IMR-90 (cell line): Measurements from ENCODE around the gene PRMT1. TPM values are rescaled to one million over a fixed set of nuclear protein-coding genes. Genes with fewer than 3 reads are reported as not detected.

ENCODE experiments used
- ATAC-seq: fragments of 200-7000 bp; cut with Tn5 transposase; 2 replicates; pipeline ENCODE4 v1.9.1; 2020; ENCODE audit warnings: low read depth, mild to moderate bottlenecking, moderate library complexity
- BruUV-seq: library from RNA; stranded (reverse); fragments of 400-500 nt; replicated peaks from 2 replicates; lab custom pipeline; 2021; lab: Mats Ljungman, UMichigan
- CTCF ChIA-PET: fragments of 300-600 bp; formaldehyde crosslinking; extraction: SDS; loops from one replicate; lab custom pipeline; 2021; ENCODE audit warnings: antibody characterized with exemption; lab: Yijun Ruan, JAX
- POLR2A ChIA-PET: fragments of 300-600 bp; sonication (Branson Sonifier 250); formaldehyde crosslinking; loops from one replicate; lab custom pipeline; 2022; ENCODE audit warnings: antibody characterized with exemption; ENCODE audit not compliant: unreplicated experiment; lab: Charles Lee
- DNase-seq: peaks from one replicate; pipeline ENCODE4 v3.0.0; 2013
- H2AFZ ChIP-seq: replicated peaks from 2 replicates; pipeline ENCODE3; 2013; ENCODE audit warnings: low read length, mild to moderate bottlenecking; ENCODE audit not compliant: poor library complexity
- H2AK5ac ChIP-seq: 2 replicates; pipeline ENCODE4 v1.6.1; 2013; ENCODE audit warnings: low read depth, low read length, inconsistent platforms
- H2AK9ac ChIP-seq: replicated peaks from 2 replicates; pipeline ENCODE3; 2013; ENCODE audit warnings: mild to moderate bottlenecking, low read depth, low read length, moderate library complexity; ENCODE audit not compliant: poor library complexity
- H2BK120ac ChIP-seq: 2 replicates; pipeline ENCODE4 v1.6.1; 2013; ENCODE audit warnings: low read depth, low read length, inconsistent platforms
- H2BK15ac ChIP-seq: 3 replicates; pipeline ENCODE4 v1.6.1; 2013; ENCODE audit warnings: low read depth, low read length, inconsistent platforms
- H2BK20ac ChIP-seq: 2 replicates; pipeline ENCODE4 v1.6.1; 2013; ENCODE audit warnings: low read depth, mild to moderate bottlenecking, inconsistent platforms, low read length, moderate library complexity
- H2BK5ac ChIP-seq: 2 replicates; pipeline ENCODE4 v1.6.1; 2013; ENCODE audit warnings: mild to moderate bottlenecking, low read depth, low read length, inconsistent platforms; ENCODE audit not compliant: poor library complexity, severe bottlenecking
- H3K14ac ChIP-seq: replicated peaks from 2 replicates; pipeline ENCODE4 v1.6.1; 2013; ENCODE audit warnings: low read depth, low read length, inconsistent platforms
- H3K18ac ChIP-seq: 2 replicates; pipeline ENCODE4 v1.6.1; 2013; ENCODE audit warnings: low read depth, low read length, control low read depth
- H3K23ac ChIP-seq: 2 replicates; pipeline ENCODE4 v1.6.1; 2013; ENCODE audit warnings: low read depth, low read length, inconsistent platforms
- H3K27ac ChIP-seq: 2 replicates; pipeline ENCODE4 v1.5.1; 2013; ENCODE audit warnings: mild to moderate bottlenecking, control low read depth, low read length; ENCODE audit not compliant: insufficient read depth
- H3K27me3 ChIP-seq: 2 replicates; pipeline ENCODE4 v1.6.1; 2013; ENCODE audit warnings: low read length; ENCODE audit not compliant: control insufficient read depth, insufficient read depth
- H3K36me3 ChIP-seq: 2 replicates; pipeline ENCODE4 v1.6.1; 2013; ENCODE audit warnings: low read length, mixed read lengths; ENCODE audit not compliant: control insufficient read depth, insufficient read depth
- H3K4ac ChIP-seq: 2 replicates; pipeline ENCODE4 v1.6.1; 2013; ENCODE audit warnings: low read depth, low read length, inconsistent platforms
- H3K4me1 ChIP-seq: 2 replicates; pipeline ENCODE4 v1.6.1; 2013; ENCODE audit warnings: low read length, mixed read lengths; ENCODE audit not compliant: control insufficient read depth, insufficient read depth
- H3K4me2 ChIP-seq: 2 replicates; pipeline ENCODE4 v1.6.1; 2013; ENCODE audit warnings: low read depth, mild to moderate bottlenecking, control low read depth, low read length, moderate library complexity
- H3K4me3 ChIP-seq: 2 replicates; pipeline ENCODE4 v1.5.1; 2013; ENCODE audit warnings: low read depth, mild to moderate bottlenecking, control low read depth, low read length, moderate library complexity; ENCODE audit not compliant: insufficient read depth
- H3K56ac ChIP-seq: 2 replicates; pipeline ENCODE4 v1.6.1; 2013; ENCODE audit warnings: low read length, inconsistent platforms; ENCODE audit not compliant: insufficient read depth; ENCODE audit errors: extremely low read depth
- H3K79me1 ChIP-seq, 2 experiments: 2 replicates each; pipeline ENCODE4 v1.6.1; 2013; ENCODE audit warnings: low read length in 2 of 2, inconsistent platforms in 1 of 2, low read depth in 1 of 2
- H3K9ac ChIP-seq: 2 replicates; pipeline ENCODE4 v1.6.1; 2013; ENCODE audit warnings: low read depth, low read length, control low read depth
- H3K9me1 ChIP-seq: 2 replicates; pipeline ENCODE4 v1.6.1; 2013; ENCODE audit warnings: low read length, inconsistent platforms; ENCODE audit not compliant: insufficient read depth
- H3K9me3 ChIP-seq: 2 replicates; pipeline ENCODE4 v1.6.1; 2013; ENCODE audit warnings: low read length; ENCODE audit not compliant: control insufficient read depth, insufficient read depth
- H4K20me1 ChIP-seq: 2 replicates; pipeline ENCODE4 v1.6.1; 2013; ENCODE audit warnings: low read length, inconsistent platforms; ENCODE audit not compliant: insufficient read depth
- H4K5ac ChIP-seq: 2 replicates; pipeline ENCODE4 v1.6.1; 2013; ENCODE audit warnings: mild to moderate bottlenecking, low read depth, low read length, control low read depth
- H4K8ac ChIP-seq, 2 experiments: 2 replicates each; pipeline ENCODE4 v1.6.1; 2013; ENCODE audit warnings: low read depth in 2 of 2, low read length in 2 of 2, control low read depth in 1 of 2, inconsistent platforms in 1 of 2
- H4K91ac ChIP-seq: 2 replicates; pipeline ENCODE4 v1.6.1; 2013; ENCODE audit warnings: low read depth, low read length, inconsistent platforms; ENCODE audit not compliant: insufficient read depth
- BHLHE40 ChIP-seq: fragments of 150-350 bp; IDR thresholded peaks from 2 replicates; pipeline ENCODE4 v1.6.1; 2016; ENCODE audit warnings: mild to moderate bottlenecking, low read depth, low read length
- ELK1 ChIP-seq: fragments of 150-350 bp; IDR thresholded peaks from 2 replicates; pipeline ENCODE4 v1.6.1; 2016; ENCODE audit warnings: low read depth, mild to moderate bottlenecking, low read length, moderate library complexity, borderline replicate concordance
- FOS ChIP-seq: fragments of 150-350 bp; IDR thresholded peaks from 2 replicates; pipeline ENCODE4 v1.6.1; 2016; ENCODE audit warnings: low read depth, low read length
- MAZ ChIP-seq: IDR thresholded peaks from 2 replicates; pipeline ENCODE4 v1.6.1; 2012; ENCODE audit warnings: low read depth, mild to moderate bottlenecking, low read length, improper control_type of control experiment, moderate library complexity, borderline replicate concordance
- MXI1 ChIP-seq: IDR thresholded peaks from 2 replicates; pipeline ENCODE4 v1.6.1; 2012; ENCODE audit warnings: low read depth, mild to moderate bottlenecking, low read length, moderate library complexity, borderline replicate concordance
- POLR2A ChIP-seq: IDR thresholded peaks from 2 replicates; pipeline ENCODE4 v1.6.1; 2012; ENCODE audit warnings: mild to moderate bottlenecking, low read depth, low read length
- RAD21 ChIP-seq: IDR thresholded peaks from 2 replicates; pipeline ENCODE4 v1.6.1; 2012; ENCODE audit warnings: low read length, improper control_type of control experiment
- USF2 ChIP-seq: fragments of 150-350 bp; IDR thresholded peaks from 2 replicates; pipeline ENCODE4 v1.6.1; 2017; ENCODE audit warnings: mild to moderate bottlenecking, antibody characterized with exemption, low read length, low read depth
- WGBS, 2 experiments: methylation state at CpG; one replicate each; pipeline versions ENCODE4 v1.1.5 to v1.1.7; 2013; ENCODE audit warnings: missing lambda C conversion rate in 2 of 2; ENCODE audit not compliant: insufficient read length in 1 of 2; ENCODE audit errors: extremely low coverage in 2 of 2; 5-methylcytosine and 5-hydroxymethylcytosine counted together
- dilution Hi-C: fragments of 300-500 bp; cut with HindIII; formaldehyde crosslinking; loops from one replicate; pipeline ENCODE4 v1.14.3; 2018; ENCODE audit warnings: low sequenced_read_pairs; ENCODE audit not compliant: unreplicated experiment
- in situ Hi-C: fragments of 300-500 bp; cut with MboI; formaldehyde crosslinking; loops from 3 replicates; pipeline ENCODE4 v1.14.3; 2019; ENCODE audit warnings: low sequenced_read_pairs, inconsistent platforms, mixed read lengths
- intact Hi-C: fragments of 100-400 bp; cut with micrococcal nuclease; formaldehyde crosslinking; loops from 2 replicates; pipeline ENCODE4 v1.10.0; 2022
- polyA plus RNA-seq, 3 experiments: library from polyadenylated mRNA; depleted of rRNA; stranded (reverse); fragments of >200 nt; gene quantifications; 2 replicates each; pipeline ENCODE4 v1.2.3, GENCODE V29; 2012; ENCODE audit warnings: low replicate concordance in 1 of 3
- total RNA-seq: library from RNA; depleted of rRNA; stranded (reverse); fragments of >200 nt; gene quantifications from 2 replicates; pipeline ENCODE4 v1.2.3, GENCODE V29; 2012

The PRMT1 gene
- total and polyA plus RNA-seq, 2 of the 4 experiments (the other 2 are of a cell fraction), result 497 to 840 TPM

- Histone ChIP-seq H3K27ac (peak within 1 kb of the TSS; percentile 87), H2AK9ac (peak within 1 kb of the TSS; percentile 86), H3K4ac (peak within 1 kb of the TSS; percentile 92), H2BK5ac (peak within 1 kb of the TSS; percentile 88), H3K79me1 (peaks cover 8 to 54% of the 10 kb centered on the region in 2 experiments; a peak in 3 of 4 replicates), H4K5ac (peak within 1 kb of the TSS; percentile 53), H3K4me3 (peak within 1 kb of the TSS; percentile 77), H2BK15ac (no peak within 1 kb of the TSS), H4K20me1 (peaks cover 11% of the 10 kb centered on the region), H3K23ac (peak within 1 kb of the TSS; percentile 97), H3K36me3 (peaks cover 23% of the 10 kb centered on the region), H3K14ac (peak within 1 kb of the TSS; percentile 89), H3K9me1 (peaks cover 3% of the 10 kb centered on the region; the same call in 1 of the 2 replicates), H3K18ac (peak within 1 kb of the TSS; percentile 22), H3K4me1 (peaks cover 9% of the 10 kb centered on the region), H2BK20ac (no peak within 1 kb of the TSS), H4K91ac (peak within 1 kb of the TSS; percentile 69), H4K8ac (peak within 1 kb of the TSS; percentile 42 to 91), H2BK120ac (peak within 1 kb of the TSS; percentile 35; the same call in 1 of the 2 replicates), H3K56ac (peak within 1 kb of the TSS; percentile 71), H3K27me3 (no peaks in the 10 kb centered on the region), H3K4me2 (peak within 1 kb of the TSS; percentile 92), H2AK5ac (peak within 1 kb of the TSS; percentile 96), H3K9me3 (no peaks in the 10 kb centered on the region), H2AFZ (peak within 1 kb of the TSS; percentile 93), H3K9ac (peak within 1 kb of the TSS; percentile 91)
- dilution Hi-C loops (no loop called here), in situ Hi-C loops (loop anchor here (10.0 kb wide), 1 partner anchor 171 kb away; the partner anchor contains the start of gene RPS11), intact Hi-C loops (loop anchor here (1.0 kb wide), 1 partner anchor 23 kb away; the partner anchor contains the start of gene SCAF1)
- no TSS peak for BruUV-seq
- ATAC-seq (peak; percentile 91), DNase-seq (peak; percentile 93)
- ChIA-PET POLR2A (no interaction called here), CTCF (interaction anchor here (0.6 to 1.0 kb wide), 3 partner anchors 9 to 138 kb away, joined by 3 read pairs; partner anchors contain the start of gene RCN3)
- TF ChIP-seq MAZ, result peak; percentile 29; the same call in 1 of the 2 replicates
- TF ChIP-seq ELK1, result peak; percentile 99
- no peak for TF ChIP-seq FOS
- peak; percentile 79 for TF ChIP-seq USF2
- peak; percentile 18; the same call in 1 of the 2 replicates for TF ChIP-seq BHLHE40
- peak; percentile 67; the same call in 1 of the 2 replicates for TF ChIP-seq MXI1
- TF ChIP-seq POLR2A, result peak; percentile 77
- no peak for TF ChIP-seq RAD21
- 1% methylated on average over 21 of the region's 50 CpGs; no CpG with 5 or more reads in 1 of the 2 experiments for WGBS, 2 experiments
These were observed 11.5 kb upstream of the PRMT1 start, which contains the start of the genes BCL2L12 and IRF3 for GRCh38 chr19:49665351-49666119. TSS of gene BCL2L12 (plus strand) at chr19:49665933. CDS start at chr19:49666693, 760 bp downstream. TSS of gene IRF3 (minus strand) at chr19:49665857. CDS start at chr19:49664838, 1,019 bp downstream.
